H9 (cell line): ENCODE data around the gene SMIM9. TPM values are rescaled to one million over a fixed set of nuclear protein-coding genes. Genes with fewer than 3 reads are reported as not detected.
"Not testable (repeated sequence)": the region's sequence is repeated elsewhere in the genome, so short reads cannot be mapped to it uniquely, and the experiment has no call there.

Experiments
- DNase-seq: peaks from one replicate; pipeline ENCODE4 v3.0.0-alpha.2; 2017
- H2AFZ ChIP-seq: one replicate; pipeline ENCODE4 v1.6.1; 2013; ENCODE audit warnings: mild to moderate bottlenecking, low read length, control low read depth, moderate library complexity
- H2AK5ac ChIP-seq: 2 replicates; pipeline ENCODE4 v1.6.1; 2013; ENCODE audit warnings: low read length, control low read depth, mixed read lengths; ENCODE audit not compliant: insufficient read length
- H2BK120ac ChIP-seq: one replicate; pipeline ENCODE4 v1.6.1; 2013; ENCODE audit warnings: low read depth, mild to moderate bottlenecking, low read length, control low read depth, inconsistent platforms; ENCODE audit not compliant: poor library complexity, severe bottlenecking
- H2BK12ac ChIP-seq: 2 replicates; pipeline ENCODE4 v1.6.1; 2013; ENCODE audit warnings: low read length, control low read depth, mixed read lengths, low read depth; ENCODE audit not compliant: insufficient read length
- H2BK15ac ChIP-seq: 2 replicates; pipeline ENCODE4 v1.6.1; 2013; ENCODE audit warnings: low read depth, low read length, control low read depth
- H2BK20ac ChIP-seq: one replicate; pipeline ENCODE4 v1.6.1; 2013; ENCODE audit warnings: low read depth, mild to moderate bottlenecking, low read length, control low read depth, inconsistent platforms; ENCODE audit not compliant: poor library complexity, severe bottlenecking
- H2BK5ac ChIP-seq: 2 replicates; pipeline ENCODE4 v1.6.1; 2013; ENCODE audit warnings: low read length, control low read depth, mixed read lengths; ENCODE audit not compliant: insufficient read length
- H3K14ac ChIP-seq: 2 replicates; pipeline ENCODE4 v1.6.1; 2013; ENCODE audit warnings: low read length, control low read depth; ENCODE audit not compliant: insufficient read depth
- H3K18ac ChIP-seq: 2 replicates; pipeline ENCODE4 v1.6.1; 2013; ENCODE audit warnings: low read depth, mild to moderate bottlenecking, mixed read lengths, low read length, control low read depth; ENCODE audit not compliant: insufficient read length
- H3K23ac ChIP-seq: 2 replicates; pipeline ENCODE4 v1.6.1; 2013; ENCODE audit warnings: low read length, control low read depth, mixed read lengths, low read depth; ENCODE audit not compliant: insufficient read length
- H3K23me2 ChIP-seq: 2 replicates; pipeline ENCODE4 v1.6.1; 2013; ENCODE audit warnings: low read depth, mild to moderate bottlenecking, mixed read lengths, low read length, control low read depth; ENCODE audit not compliant: insufficient read length, poor library complexity, severe bottlenecking
- H3K27ac ChIP-seq: 2 replicates; pipeline ENCODE4 v1.5.1; 2013; ENCODE audit warnings: low read length, control low read depth, mixed read lengths, low read depth; ENCODE audit not compliant: insufficient read length
- H3K27me3 ChIP-seq: 2 replicates; pipeline ENCODE4 v1.6.1; 2013; ENCODE audit warnings: low read length, control low read depth, inconsistent platforms; ENCODE audit not compliant: insufficient read depth
- H3K4ac ChIP-seq: 2 replicates; pipeline ENCODE4 v1.6.1; 2013; ENCODE audit warnings: low read depth, mild to moderate bottlenecking, control low read depth, inconsistent platforms, low read length, moderate library complexity
- H3K4me1 ChIP-seq: 2 replicates; pipeline ENCODE4 v1.6.1; 2013; ENCODE audit warnings: low read length, control low read depth, inconsistent platforms; ENCODE audit not compliant: insufficient read depth
- H3K4me2 ChIP-seq: 2 replicates; pipeline ENCODE4 v1.6.1; 2013; ENCODE audit warnings: low read length, control low read depth, mixed read lengths; ENCODE audit not compliant: insufficient read length, insufficient read depth
- H3K56ac ChIP-seq: 2 replicates; pipeline ENCODE4 v1.6.1; 2013; ENCODE audit warnings: low read depth, mild to moderate bottlenecking, mixed read lengths, low read length, control low read depth; ENCODE audit not compliant: insufficient read length
- H3K79me1 ChIP-seq: 2 replicates; pipeline ENCODE4 v1.6.1; 2013; ENCODE audit warnings: low read depth, mild to moderate bottlenecking, moderate library complexity, low read length, control low read depth, inconsistent platforms; ENCODE audit not compliant: insufficient read depth, poor library complexity, severe bottlenecking
- H3K79me2 ChIP-seq: 2 replicates; pipeline ENCODE4 v1.6.1; 2013; ENCODE audit warnings: low read length, control low read depth, inconsistent platforms; ENCODE audit not compliant: insufficient read depth
- H3K9ac ChIP-seq: 2 replicates; pipeline ENCODE4 v1.6.1; 2013; ENCODE audit warnings: low read length, control low read depth, mixed read lengths; ENCODE audit not compliant: insufficient read length; ENCODE audit errors: extremely low read depth
- H3K9me3 ChIP-seq: one replicate; pipeline ENCODE4 v1.6.1; 2013; ENCODE audit warnings: low read depth, low read length, inconsistent platforms; ENCODE audit not compliant: control insufficient read depth
- H3T11ph ChIP-seq: one replicate; pipeline ENCODE4 v1.6.1; 2013; ENCODE audit warnings: mild to moderate bottlenecking, low read length, control low read depth, inconsistent platforms
- H4K20me1 ChIP-seq: one replicate; pipeline ENCODE4 v1.6.1; 2013; ENCODE audit not compliant: control insufficient read depth, insufficient read length, insufficient read depth
- H4K5ac ChIP-seq: 2 replicates; pipeline ENCODE4 v1.6.1; 2013; ENCODE audit warnings: low read depth, mild to moderate bottlenecking, mixed read lengths, low read length, control low read depth; ENCODE audit not compliant: insufficient read length
- H4K8ac ChIP-seq: replicated peaks from 2 replicates; pipeline ENCODE4 v1.6.1; 2013; ENCODE audit warnings: low read length, control low read depth, mixed read lengths, low read depth; ENCODE audit not compliant: insufficient read length
- H4K91ac ChIP-seq: 2 replicates; pipeline ENCODE4 v1.6.1; 2013; ENCODE audit warnings: low read depth, mild to moderate bottlenecking, moderate library complexity, mixed read lengths, low read length, control low read depth; ENCODE audit not compliant: insufficient read length
- H3K27ac Mint-ChIP-seq, 3 experiments: 2 replicates in 2 of 3; 3 replicates in 1 of 3; pipeline ENCODE4 v1.8.0; 2020 to 2021; ENCODE audit warnings: mixed read lengths in 3 of 3, mild to moderate bottlenecking in 1 of 3, moderate library complexity in 1 of 3
- H3K27me3 Mint-ChIP-seq: 2 replicates; pipeline ENCODE4 v1.8.0; 2021; ENCODE audit warnings: low read depth, mild to moderate bottlenecking, moderate library complexity, mixed read lengths
- H3K36me3 Mint-ChIP-seq, 3 experiments: 2 replicates in 2 of 3; 3 replicates in 1 of 3; pipeline ENCODE4 v1.8.0; 2020 to 2021; ENCODE audit warnings: low read depth in 3 of 3, mixed read lengths in 3 of 3; ENCODE audit not compliant: insufficient read depth in 1 of 3
- H3K4me1 Mint-ChIP-seq, 2 experiments: 2 replicates each; pipeline ENCODE4 v1.8.0; 2020; ENCODE audit warnings: mixed read lengths in 2 of 2
- H3K4me3 Mint-ChIP-seq, 2 experiments: 2 replicates in 1 of 2; 3 replicates in 1 of 2; pipeline ENCODE4 v1.8.0; 2020 to 2021; ENCODE audit warnings: mild to moderate bottlenecking in 2 of 2, mixed read lengths in 2 of 2, moderate library complexity in 1 of 2
- H3K9me3 Mint-ChIP-seq, 2 experiments: 2 replicates in 1 of 2; 3 replicates in 1 of 2; pipeline ENCODE4 v1.8.0; 2020; ENCODE audit warnings: mild to moderate bottlenecking in 2 of 2, mixed read lengths in 2 of 2, moderate library complexity in 1 of 2
- CTCF ChIP-seq: fragments of 200-600 bp; sonication (generic); conservative IDR thresholded peaks from 3 replicates; pipeline ENCODE4 v1.8.0; 2021; ENCODE audit warnings: antibody characterized with exemption, mild to moderate bottlenecking
- WGBS: extraction: QIAGEN DNeasy Blood & Tissue Kit; methylation state at CpG from one replicate; pipeline ENCODE4 v1.1.7; 2013; ENCODE audit warnings: missing lambda C conversion rate, low lambda C conversion rate, mixed read lengths; ENCODE audit not compliant: insufficient read length; ENCODE audit errors: extremely low coverage; 5-methylcytosine and 5-hydroxymethylcytosine counted together
- long read RNA-seq: library from polyadenylated mRNA; unstranded; transcript quantifications from one replicate; pipeline ENCODE4 v2.0.0, GENCODE V29; 2020
- total RNA-seq: library from RNA; stranded (reverse); gene quantifications from 2 replicates; pipeline ENCODE4 v1.2.1, GENCODE V29; 2021

Gene SMIM9
- not detected in 2 replicates for total RNA-seq
- long read RNA-seq: 0 reads

GRCh38 chrX:154834562-154834961 is at the start of gene SMIM9:
TSS of gene SMIM9 (minus strand) at chrX:154834662. CDS start at chrX:154830856, 3,806 bp downstream.
- Mint-ChIP-seq H3K4me3 (no peak within 1 kb of the TSS), H3K27me3 (peaks cover 1% of the 10 kb centered on the region; the same call in 1 of the 2 replicates), H3K27ac (no peak within 1 kb of the TSS), H3K4me1 (peaks cover 0 to 7% of the 10 kb centered on the region in 2 experiments; a peak in 1 of 4 replicates), H3K9me3 (peaks cover 61% of the 10 kb centered on the region in 2 experiments), H3K36me3 (peaks cover 0 to 2% (median 1%) of the 10 kb centered on the region in 3 experiments; a peak in 4 of 7 replicates)
- Histone ChIP-seq H3K27ac (no peak within 1 kb of the TSS), H4K8ac (no peak within 1 kb of the TSS), H3T11ph (no peak within 1 kb of the TSS), H2AK5ac (no peak within 1 kb of the TSS), H3K23ac (no peak within 1 kb of the TSS), H3K27me3 (no peaks in the 10 kb centered on the region), H3K4me2 (no peak within 1 kb of the TSS), H2BK120ac (no peak within 1 kb of the TSS), H2AFZ (no peak within 1 kb of the TSS), H3K79me2 (no peaks in the 10 kb centered on the region), H3K14ac (no peak within 1 kb of the TSS), H2BK20ac (no peak within 1 kb of the TSS), H3K79me1 (no peaks in the 10 kb centered on the region), H3K23me2 (no peaks in the 10 kb centered on the region), H2BK5ac (no peak within 1 kb of the TSS), H3K18ac (no peak within 1 kb of the TSS), H4K20me1 (no peaks in the 10 kb centered on the region), H3K9me3 (peaks cover 37% of the 10 kb centered on the region), H4K5ac (no peak within 1 kb of the TSS), H3K9ac (no peak within 1 kb of the TSS), H4K91ac (no peak within 1 kb of the TSS), H3K4me1 (no peaks in the 10 kb centered on the region; the same call in 1 of the 2 replicates), H2BK12ac (no peak within 1 kb of the TSS), H3K4ac (no peak within 1 kb of the TSS), H3K56ac (no peak within 1 kb of the TSS), H2BK15ac (no peak within 1 kb of the TSS)
- no peak for DNase-seq
- no CpG with 5 or more reads among the region's 3 CpGs for WGBS
- no peak for TF ChIP-seq CTCF

- not testable (repeated sequence) for H4K5ac ChIP-seq, H3K18ac ChIP-seq, H3K56ac ChIP-seq, H2BK15ac ChIP-seq, H3K23ac ChIP-seq, H3K36me3 Mint-ChIP-seq, H3T11ph ChIP-seq, H3K27ac Mint-ChIP-seq, H3K9me3 ChIP-seq, H3K27me3 ChIP-seq, H3K14ac ChIP-seq, H4K20me1 ChIP-seq, H2BK120ac ChIP-seq, H2BK5ac ChIP-seq, H2BK20ac ChIP-seq, H3K4me1 ChIP-seq, H3K79me1 ChIP-seq, H3K23me2 ChIP-seq, H3K4ac ChIP-seq, H3K4me1 Mint-ChIP-seq, H2BK12ac ChIP-seq, H2AFZ ChIP-seq, DNase-seq, H3K9ac ChIP-seq, H3K79me2 ChIP-seq, H3K27me3 Mint-ChIP-seq, H3K4me2 ChIP-seq, H4K8ac ChIP-seq, H2AK5ac ChIP-seq, H4K91ac ChIP-seq, H3K27ac ChIP-seq, H3K4me3 Mint-ChIP-seq
- H3K9me3 Mint-ChIP-seq: peaks cover 19 to 25% of the 10 kb centered on the region in 2 experiments
- no CpG with 5 or more reads among the region's 8 CpGs for WGBS
Observed at GRCh38 chrX:154884069-154884468, 49.6 kb upstream of the SMIM9 start.
